Left ventricle myocardium inferior (tissue), 1 donor: ENCODE measurements around the gene RPL22. TPM values are rescaled to one million over a fixed set of nuclear protein-coding genes. Genes with fewer than 3 reads are reported as not detected.
"Not testable (repeated sequence)": the region's sequence is repeated elsewhere in the genome, so short reads cannot be mapped to it uniquely, and the experiment has no call there.

Experiments used
- DNase-seq: peaks from one replicate; pipeline ENCODE4 v3.0.0-alpha.2; 2020
- H3K27ac ChIP-seq: fragments of 200-600 bp; replicated peaks from 2 replicates; pipeline ENCODE4 v1.8.0; 2021
- H3K27me3 ChIP-seq: fragments of 200-600 bp; 2 replicates; pipeline ENCODE4 v1.8.0; 2021; ENCODE audit warnings: low read depth
- H3K36me3 ChIP-seq: fragments of 200-600 bp; 2 replicates; pipeline ENCODE4 v1.8.0; 2021
- H3K4me1 ChIP-seq: fragments of 200-600 bp; 2 replicates; pipeline ENCODE4 v1.8.0; 2021
- H3K4me3 ChIP-seq: fragments of 200-600 bp; 2 replicates; pipeline ENCODE4 v1.8.0; 2021; ENCODE audit warnings: mild to moderate bottlenecking, moderate library complexity
- H3K9me3 ChIP-seq: fragments of 200-600 bp; replicated peaks from 2 replicates; pipeline ENCODE4 v1.8.0; 2021
- intact Hi-C: fragments of 100-400 bp; cut with micrococcal nuclease; formaldehyde crosslinking; loops from one replicate; pipeline ENCODE4 v1.11.0; 2022
- total RNA-seq: library from RNA; stranded (reverse); fragmentation: NEBNext Ultra II Directional; extraction: Animal tissue kit (Norgen Biotek cat#: 25700); gene quantifications from one replicate; pipeline ENCODE4 v1.2.1, GENCODE V29; 2021
- TF ChIP-seq, protein P1 (sequence below): fragments of 200-600 bp; IDR thresholded peaks from 2 replicates; pipeline ENCODE4 v1.8.0; 2021; ENCODE audit warnings: antibody characterized with exemption, mild to moderate bottlenecking, borderline replicate concordance
- donor health status: DM: no; HTN: yes; CAD: no; lungs with severe emphysema.

The RPL22 gene
- total RNA-seq, 1 donor from 2014 or later = 250 TPM

DNA sequence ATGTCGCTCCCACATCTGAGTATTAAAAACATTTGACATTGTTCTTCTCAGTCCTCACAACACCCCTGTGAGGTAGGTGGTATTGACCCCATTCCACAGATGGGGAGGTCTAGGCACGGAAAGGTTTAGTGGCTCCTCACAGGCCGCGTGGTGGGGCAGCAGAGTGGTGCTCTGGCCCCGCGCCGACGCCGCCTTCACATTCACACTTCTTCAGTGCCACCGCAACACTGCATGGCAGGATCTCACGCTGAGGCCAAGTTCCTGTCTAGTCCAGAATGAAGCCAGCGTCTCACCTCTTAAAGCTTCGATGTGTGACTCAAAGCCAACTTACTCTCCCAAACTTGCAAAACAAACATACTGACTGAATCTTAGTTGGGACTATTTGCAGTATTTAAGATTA, 24.2 kb upstream of the RPL22 start:
- Histone ChIP-seq H3K27ac (peak overlapping the region; percentile 82), H3K4me1 (peaks cover 55% of the 10 kb centered on the region), H3K27me3 (no peaks in the 10 kb centered on the region), H3K9me3 (no peaks in the 10 kb centered on the region), H3K36me3 (peaks cover 67% of the 10 kb centered on the region), H3K4me3 (no peak overlapping the region)
- intact Hi-C loops = no loop called here
- TF ChIP-seq, protein P1, sequence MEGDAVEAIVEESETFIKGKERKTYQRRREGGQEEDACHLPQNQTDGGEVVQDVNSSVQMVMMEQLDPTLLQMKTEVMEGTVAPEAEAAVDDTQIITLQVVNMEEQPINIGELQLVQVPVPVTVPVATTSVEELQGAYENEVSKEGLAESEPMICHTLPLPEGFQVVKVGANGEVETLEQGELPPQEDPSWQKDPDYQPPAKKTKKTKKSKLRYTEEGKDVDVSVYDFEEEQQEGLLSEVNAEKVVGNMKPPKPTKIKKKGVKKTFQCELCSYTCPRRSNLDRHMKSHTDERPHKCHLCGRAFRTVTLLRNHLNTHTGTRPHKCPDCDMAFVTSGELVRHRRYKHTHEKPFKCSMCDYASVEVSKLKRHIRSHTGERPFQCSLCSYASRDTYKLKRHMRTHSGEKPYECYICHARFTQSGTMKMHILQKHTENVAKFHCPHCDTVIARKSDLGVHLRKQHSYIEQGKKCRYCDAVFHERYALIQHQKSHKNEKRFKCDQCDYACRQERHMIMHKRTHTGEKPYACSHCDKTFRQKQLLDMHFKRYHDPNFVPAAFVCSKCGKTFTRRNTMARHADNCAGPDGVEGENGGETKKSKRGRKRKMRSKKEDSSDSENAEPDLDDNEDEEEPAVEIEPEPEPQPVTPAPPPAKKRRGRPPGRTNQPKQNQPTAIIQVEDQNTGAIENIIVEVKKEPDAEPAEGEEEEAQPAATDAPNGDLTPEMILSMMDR = no peak
- DNase-seq = peak; percentile 58

DNA sequence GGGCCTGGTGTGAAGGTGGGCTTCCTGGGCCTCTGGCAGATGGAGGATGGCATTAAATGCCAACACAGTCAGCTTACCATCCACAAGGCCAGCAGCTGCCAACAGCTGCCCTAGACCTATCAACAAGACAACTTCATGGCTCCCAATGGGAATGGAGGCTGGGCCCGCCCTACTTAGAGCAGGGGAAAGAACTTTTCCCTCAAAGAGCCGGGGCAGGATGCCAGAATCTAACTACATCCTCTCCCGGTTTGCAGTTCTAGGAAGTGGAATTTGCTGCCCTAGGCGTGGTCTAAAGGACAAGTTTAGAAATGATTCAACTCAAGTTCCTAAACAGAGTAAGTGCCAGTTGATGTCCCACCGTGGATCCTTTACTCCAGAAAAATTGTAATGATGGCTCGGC, 23.2 kb upstream of the RPL22 start:
- H3K36me3 ChIP-seq = peaks cover 67% of the 10 kb centered on the region
- intact Hi-C loops = no loop called here
- peaks cover 55% of the 10 kb centered on the region for H3K4me1 ChIP-seq
- H3K4me3 ChIP-seq = peak overlapping the region; percentile 7
- DNase-seq = peak; percentile 72
- H3K27ac ChIP-seq = peak overlapping the region; percentile 82
- no peaks in the 10 kb centered on the region for H3K27me3 ChIP-seq
- H3K9me3 ChIP-seq = no peaks in the 10 kb centered on the region
- TF ChIP-seq, protein P1 = no peak

DNA sequence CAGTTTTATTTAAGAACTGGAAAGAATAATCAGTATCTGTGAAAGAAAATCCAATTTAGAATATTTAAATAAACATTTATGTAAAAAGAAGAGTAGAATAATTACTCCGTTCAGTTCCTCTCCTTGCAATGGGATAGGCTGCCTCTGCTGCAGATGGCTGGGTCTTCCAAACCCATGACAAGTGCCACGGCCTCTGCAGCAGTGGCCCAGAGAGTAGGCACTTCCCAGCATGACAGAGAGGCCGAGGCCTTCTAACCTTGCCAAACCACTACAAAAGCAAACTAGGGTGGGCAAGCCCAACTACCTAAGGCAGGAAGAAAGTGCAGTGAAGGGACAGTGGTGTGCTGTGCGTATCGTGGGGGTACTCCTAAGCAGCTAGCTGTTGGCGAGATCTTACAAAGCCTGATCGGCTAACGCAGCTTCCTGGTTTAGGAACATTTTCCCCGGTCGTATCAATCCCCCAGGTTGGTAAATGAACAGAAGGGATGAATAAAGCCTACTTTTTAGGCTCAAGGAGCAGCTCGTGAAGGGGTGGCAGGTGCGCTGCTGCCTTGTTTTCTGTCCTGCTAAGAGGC, 21.9 kb upstream of the RPL22 start:
- TF ChIP-seq, protein P1 = no peak
- Histone ChIP-seq H3K9me3 (no peaks in the 10 kb centered on the region), H3K27ac (peak overlapping the region; percentile 82), H3K36me3 (peaks cover 65% of the 10 kb centered on the region), H3K27me3 (no peaks in the 10 kb centered on the region), H3K4me1 (peaks cover 53% of the 10 kb centered on the region), H3K4me3 (no peak overlapping the region)
- intact Hi-C loops = no loop called here
- DNase-seq = no peak

DNA sequence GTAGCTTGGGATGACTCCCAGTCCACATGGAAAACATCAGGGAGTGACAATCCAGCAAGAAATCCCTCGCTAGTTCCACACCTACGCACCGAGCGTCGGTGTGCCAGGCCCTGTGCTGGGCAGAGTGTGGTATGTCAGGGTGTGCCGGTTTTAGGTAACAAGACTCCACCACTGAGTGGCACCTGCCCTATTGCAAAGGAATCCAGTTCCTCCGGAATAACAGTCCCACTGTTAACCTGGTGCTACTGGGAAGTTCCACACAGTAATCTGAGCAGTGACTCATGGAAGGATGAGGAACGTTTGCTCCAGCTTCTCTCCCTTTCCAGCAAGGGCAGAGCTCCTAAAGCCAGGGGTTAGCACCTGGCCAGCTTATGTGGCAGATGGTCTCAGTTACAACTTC, 20.8 kb upstream of the RPL22 start:
- Histone ChIP-seq H3K36me3 (peaks cover 65% of the 10 kb centered on the region), H3K27ac (no peak overlapping the region), H3K4me1 (peaks cover 42% of the 10 kb centered on the region), H3K27me3 (no peaks in the 10 kb centered on the region), H3K4me3 (no peak overlapping the region), H3K9me3 (no peaks in the 10 kb centered on the region)
- TF ChIP-seq, protein P1 = no peak
- intact Hi-C loops = no loop called here
- DNase-seq = no peak

DNA sequence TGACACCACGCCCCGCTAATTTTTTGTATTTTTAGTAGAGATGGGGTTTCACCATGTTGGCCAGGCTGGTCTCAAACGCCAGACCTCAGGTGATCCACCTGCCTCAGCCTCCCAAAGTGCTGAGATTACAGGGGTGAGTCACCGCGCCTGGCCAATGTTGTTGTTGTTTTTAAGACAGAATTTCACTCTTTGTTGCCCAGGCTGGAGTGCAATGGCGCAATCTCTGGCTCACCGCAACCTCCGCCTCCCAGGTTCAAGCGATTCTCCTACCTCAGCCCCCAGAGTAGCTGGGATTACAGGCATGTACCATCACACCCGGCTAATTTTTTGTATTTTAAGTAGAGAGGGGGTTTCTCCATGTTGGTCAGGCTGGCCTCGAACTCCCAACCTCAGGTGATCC, 20.2 kb upstream of the RPL22 start:
- H3K27me3 ChIP-seq, H3K9me3 ChIP-seq, DNase-seq, intact Hi-C loops, H3K4me3 ChIP-seq: not testable (repeated sequence)
- peaks cover 36% of the 10 kb centered on the region for H3K4me1 ChIP-seq
- H3K36me3 ChIP-seq = peaks cover 63% of the 10 kb centered on the region
- peak overlapping the region; percentile 1 for H3K27ac ChIP-seq

DNA sequence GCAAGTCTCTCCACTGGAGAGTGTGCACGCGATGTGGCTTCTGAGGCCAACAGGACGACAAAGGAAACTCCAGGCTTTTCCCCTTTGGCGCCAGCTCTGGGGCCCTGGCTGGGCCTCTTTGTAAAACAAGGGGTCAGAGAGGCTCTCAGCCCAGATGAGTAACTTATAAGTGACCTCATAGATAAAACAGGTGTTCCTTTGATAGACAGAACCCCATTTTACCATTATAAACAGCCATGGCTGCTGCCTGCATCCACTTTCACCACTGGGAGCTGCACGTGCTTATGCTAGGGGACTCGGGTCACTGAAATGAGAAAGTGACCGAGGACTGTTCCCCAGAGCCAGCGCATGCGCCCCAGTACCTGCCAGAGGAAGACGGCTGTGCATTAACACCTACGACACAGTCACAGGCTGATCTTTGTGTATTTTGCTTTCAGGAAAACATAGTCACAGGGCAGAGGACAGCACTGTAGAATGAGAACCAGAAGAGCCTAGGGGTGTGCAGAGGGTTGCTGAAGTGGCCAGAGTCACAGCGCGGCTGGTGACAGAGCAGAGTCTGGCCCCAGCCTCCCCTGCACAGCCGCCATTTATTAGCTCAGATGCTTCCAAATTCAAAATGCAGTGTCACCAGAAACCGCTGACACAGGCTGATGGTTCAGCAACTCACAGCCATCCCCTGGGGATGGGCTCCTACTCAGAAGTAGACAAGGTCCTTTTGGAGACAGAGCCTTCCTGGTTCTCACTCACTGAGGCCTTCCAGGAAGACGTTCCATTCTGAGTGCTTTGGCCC, 19.2 kb upstream of the RPL22 start:
- Histone ChIP-seq H3K9me3 (no peaks in the 10 kb centered on the region), H3K4me1 (peaks cover 25% of the 10 kb centered on the region), H3K27me3 (no peaks in the 10 kb centered on the region), H3K36me3 (peaks cover 62% of the 10 kb centered on the region), H3K4me3 (no peak overlapping the region), H3K27ac (peak overlapping the region; percentile 1)
- DNase-seq = no peak
- TF ChIP-seq, protein P1 = no peak
- intact Hi-C loops = no loop called here
